Thyroid gland (tissue), 4 donors: ENCODE measurements around the gene SLC25A6. TPM values are rescaled to one million over a fixed set of nuclear protein-coding genes. Genes with fewer than 3 reads are reported as not detected.

Experiments
- DNase-seq, 2 donors: peaks; one replicate each; pipeline ENCODE4 v3.0.0-alpha.2; 2019
- H3K27ac ChIP-seq, 3 donors: fragments of 200-600 bp; sonication (generic); 1 replicate in 2 of 3; 2 replicates in 1 of 3; pipeline ENCODE4 v1.5.1; 2016 to 2019; ENCODE audit warnings: mild to moderate bottlenecking in 1 of 3, moderate library complexity in 1 of 3
- H3K27me3 ChIP-seq: fragments of 200-600 bp; sonication (generic); one replicate; pipeline ENCODE4 v1.5.1; 2019
- H3K36me3 ChIP-seq, 2 donors: fragments of 200-600 bp; sonication (generic); one replicate each; pipeline ENCODE4 v1.5.1; 2016 to 2019
- H3K4me1 ChIP-seq, 2 donors: fragments of 200-600 bp; sonication (generic); one replicate each; pipeline ENCODE4 v1.5.1; 2017 to 2019
- H3K4me3 ChIP-seq, 3 donors: fragments of 200-600 bp; sonication (generic); replicated peaks in 1 of 3; 1 replicate in 2 of 3; 2 replicates in 1 of 3; pipeline ENCODE4 v1.5.1; 2016; ENCODE audit warnings: mild to moderate bottlenecking in 1 of 3
- H3K9me3 ChIP-seq: fragments of 200-600 bp; sonication (generic); one replicate; pipeline ENCODE4 v1.5.1; 2017
- POLR2A ChIP-seq, 2 donors: fragments of 450-650 bp; IDR thresholded peaks; one replicate each; pipeline ENCODE4 v1.6.1; 2017; ENCODE audit warnings: antibody characterized with exemption in 2 of 2, mild to moderate bottlenecking in 2 of 2, moderate library complexity in 1 of 2
- WGBS, 2 donors: methylation state at CpG; one replicate each; pipeline ENCODE4 v1.1.5; 2017; 5-methylcytosine and 5-hydroxymethylcytosine counted together
- intact Hi-C: fragments of 100-400 bp; cut with DNase I; formaldehyde crosslinking; loops from one replicate; pipeline ENCODE4 v1.15.1; 2023
- total RNA-seq, 4 donors: library from RNA; depleted of rRNA; stranded (reverse); fragments of >200 nt; gene quantifications; one replicate each; pipeline ENCODE4 v1.2.3, GENCODE V29; 2016
- TF ChIP-seq, protein P1 (sequence below), 6 experiments: fragments of 200-600 bp in 3 of 6; fragments of 450-650 bp in 3 of 6; sonication (generic) in 3 of 6; IDR thresholded peaks; one replicate each; pipeline ENCODE4 v1.5.1; 2016 to 2019; ENCODE audit warnings: antibody characterized with exemption in 6 of 6, mild to moderate bottlenecking in 2 of 6, inconsistent platforms in 1 of 6, moderate library complexity in 1 of 6

The SLC25A6 gene
- total RNA-seq, 4 donors from 2014 or later: 219 to 397 (median 320) TPM

DNA sequence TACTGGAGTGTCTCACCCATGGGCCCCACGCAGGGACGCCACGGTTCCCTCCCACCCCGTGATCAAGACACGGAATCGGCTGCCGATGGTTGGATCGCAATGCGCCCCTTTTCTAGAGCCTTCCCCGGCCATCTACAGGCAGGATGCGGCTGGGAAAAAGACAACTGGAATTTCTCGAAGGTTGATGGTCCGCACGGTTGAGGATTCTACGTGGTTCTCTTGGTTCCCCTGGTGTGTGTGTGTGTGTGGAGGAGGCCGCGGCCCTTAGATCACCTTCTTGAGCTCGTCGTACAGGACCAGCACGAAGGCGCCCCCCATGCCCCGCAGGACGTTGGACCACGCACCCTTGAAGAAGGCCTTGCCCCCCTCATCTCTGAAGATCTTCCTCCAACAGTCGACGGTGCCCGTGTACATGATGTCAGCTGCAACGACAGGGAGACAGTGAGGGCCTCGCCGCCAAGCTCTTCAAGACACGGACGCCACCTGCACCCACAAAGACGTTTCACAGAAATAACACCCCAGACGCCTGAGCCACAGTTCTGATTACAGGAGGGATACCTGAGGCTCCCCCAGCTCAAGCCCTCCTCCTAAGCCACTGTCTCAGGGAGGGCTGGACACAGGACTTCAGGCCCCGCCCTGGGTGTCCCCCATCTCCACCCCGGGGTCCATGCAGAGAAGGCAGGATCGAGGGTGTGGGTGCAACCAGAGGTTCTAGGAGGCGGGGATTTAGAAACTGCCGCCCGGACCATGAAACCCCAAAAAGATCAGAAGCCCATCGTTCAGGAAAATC is 5.4 kb downstream of the SLC25A6 start:
- H3K9me3 ChIP-seq: no peaks in the 10 kb centered on the region
- no peak for TF ChIP-seq POLR2A (IDR thresholded peaks at IDR 0.05)
- TF ChIP-seq, protein P1, sequence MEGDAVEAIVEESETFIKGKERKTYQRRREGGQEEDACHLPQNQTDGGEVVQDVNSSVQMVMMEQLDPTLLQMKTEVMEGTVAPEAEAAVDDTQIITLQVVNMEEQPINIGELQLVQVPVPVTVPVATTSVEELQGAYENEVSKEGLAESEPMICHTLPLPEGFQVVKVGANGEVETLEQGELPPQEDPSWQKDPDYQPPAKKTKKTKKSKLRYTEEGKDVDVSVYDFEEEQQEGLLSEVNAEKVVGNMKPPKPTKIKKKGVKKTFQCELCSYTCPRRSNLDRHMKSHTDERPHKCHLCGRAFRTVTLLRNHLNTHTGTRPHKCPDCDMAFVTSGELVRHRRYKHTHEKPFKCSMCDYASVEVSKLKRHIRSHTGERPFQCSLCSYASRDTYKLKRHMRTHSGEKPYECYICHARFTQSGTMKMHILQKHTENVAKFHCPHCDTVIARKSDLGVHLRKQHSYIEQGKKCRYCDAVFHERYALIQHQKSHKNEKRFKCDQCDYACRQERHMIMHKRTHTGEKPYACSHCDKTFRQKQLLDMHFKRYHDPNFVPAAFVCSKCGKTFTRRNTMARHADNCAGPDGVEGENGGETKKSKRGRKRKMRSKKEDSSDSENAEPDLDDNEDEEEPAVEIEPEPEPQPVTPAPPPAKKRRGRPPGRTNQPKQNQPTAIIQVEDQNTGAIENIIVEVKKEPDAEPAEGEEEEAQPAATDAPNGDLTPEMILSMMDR (IDR thresholded peaks at IDR 0.05): no peak
- no peaks in the 10 kb centered on the region for H3K27me3 ChIP-seq
- intact Hi-C loops: no loop called here
- H3K36me3 ChIP-seq: peaks cover 58 to 63% of the 10 kb centered on the region in 2 donors
- H3K27ac ChIP-seq: no peak overlapping the region
- 95% methylated on average over 32 to 40 of the region's 41 CpGs for WGBS, 2 donors
- H3K4me3 ChIP-seq: no peak overlapping the region
- DNase-seq: no peak
- H3K4me1 ChIP-seq: peaks cover 16 to 20% of the 10 kb centered on the region in 2 donors

DNA sequence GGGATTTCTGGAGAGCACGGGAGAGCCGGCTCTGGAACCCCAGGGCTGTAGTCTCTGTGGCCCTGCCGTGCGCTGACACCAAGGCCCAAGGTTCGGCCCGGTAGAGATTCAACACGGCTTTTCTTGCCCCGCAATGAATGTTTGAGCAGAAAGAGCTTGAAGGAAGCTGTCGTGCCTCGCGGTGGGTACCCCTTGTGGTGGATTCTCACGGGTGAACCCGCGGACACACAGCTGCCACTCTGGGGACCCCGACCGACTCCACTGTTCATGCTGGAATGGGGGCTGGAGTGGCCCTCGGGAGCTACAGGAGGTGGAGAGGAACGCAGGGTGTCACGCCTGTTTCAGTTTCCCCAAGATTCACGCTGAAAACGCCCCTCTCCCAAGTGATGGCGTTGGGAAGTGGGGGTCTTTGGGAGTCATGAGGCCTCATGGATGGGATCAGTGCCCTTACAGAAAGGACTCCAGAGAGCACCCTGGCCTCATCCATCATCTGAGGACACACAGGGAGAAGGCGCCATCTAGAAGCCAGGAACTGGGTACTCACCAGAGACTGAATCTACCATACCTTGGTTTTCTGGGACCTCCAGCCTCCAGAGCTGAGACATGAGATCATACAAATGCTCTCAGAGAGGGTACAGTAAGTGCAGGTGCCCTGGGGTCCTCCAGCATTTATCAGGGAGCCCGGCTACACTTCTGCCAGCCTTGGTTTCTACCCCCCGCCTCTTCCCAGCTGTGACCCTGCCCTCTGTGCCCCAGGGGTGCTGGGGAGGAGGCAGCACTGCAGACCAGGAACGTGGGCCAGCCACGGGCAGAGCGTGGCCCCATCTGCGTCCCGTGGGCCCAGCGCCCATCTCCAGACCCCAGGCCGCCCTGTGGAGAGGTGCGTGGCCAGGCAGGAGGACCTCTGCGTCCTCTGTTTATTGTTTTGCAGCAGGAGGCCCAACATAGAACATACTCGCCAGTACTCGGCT is 6.4 kb downstream of the SLC25A6 start:
- Histone ChIP-seq H3K9me3 (no peaks in the 10 kb centered on the region), H3K27ac (no peak overlapping the region), H3K27me3 (no peaks in the 10 kb centered on the region), H3K4me1 (peaks cover 10 to 14% of the 10 kb centered on the region in 2 donors), H3K4me3 (no peak overlapping the region), H3K36me3 (peaks cover 56 to 63% of the 10 kb centered on the region in 2 donors)
- no peak for DNase-seq
- no peak for TF ChIP-seq POLR2A (IDR thresholded peaks at IDR 0.05)
- TF ChIP-seq, protein P1 (IDR thresholded peaks at IDR 0.05): no peak
- intact Hi-C loops: no loop called here
- WGBS, 2 donors: 94 to 95% methylated on average over 34 to 36 of the region's 36 CpGs

DNA sequence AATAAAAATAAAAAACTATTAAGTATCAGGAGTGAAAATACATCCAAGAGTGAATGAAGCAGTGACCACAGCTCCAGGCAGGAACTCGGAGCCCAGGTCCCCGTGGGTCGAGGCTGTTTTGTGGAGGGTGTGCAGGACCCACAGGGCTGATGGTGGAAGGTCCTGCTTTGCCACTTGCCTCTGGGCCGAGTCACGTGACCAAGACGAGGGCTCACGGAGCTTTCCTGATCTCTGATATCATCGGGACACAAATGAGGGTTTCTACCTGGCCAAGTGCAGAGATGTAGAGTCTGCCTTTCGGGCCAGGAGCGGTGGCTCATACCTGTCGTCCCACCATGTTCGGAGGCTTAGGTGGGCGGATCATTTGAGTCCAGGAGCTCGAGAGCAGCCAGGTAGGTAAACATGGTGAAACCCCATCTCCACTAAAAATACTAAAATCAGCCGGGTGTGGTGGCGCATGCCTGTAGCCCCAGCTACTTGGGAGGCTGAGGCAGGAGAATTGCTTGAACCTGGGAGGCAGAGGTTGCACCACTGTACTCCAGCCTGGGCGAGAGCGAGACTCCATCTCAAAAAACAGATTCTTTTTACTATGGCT is 7.2 kb downstream of the SLC25A6 start:
- DNase-seq: no peak

DNA sequence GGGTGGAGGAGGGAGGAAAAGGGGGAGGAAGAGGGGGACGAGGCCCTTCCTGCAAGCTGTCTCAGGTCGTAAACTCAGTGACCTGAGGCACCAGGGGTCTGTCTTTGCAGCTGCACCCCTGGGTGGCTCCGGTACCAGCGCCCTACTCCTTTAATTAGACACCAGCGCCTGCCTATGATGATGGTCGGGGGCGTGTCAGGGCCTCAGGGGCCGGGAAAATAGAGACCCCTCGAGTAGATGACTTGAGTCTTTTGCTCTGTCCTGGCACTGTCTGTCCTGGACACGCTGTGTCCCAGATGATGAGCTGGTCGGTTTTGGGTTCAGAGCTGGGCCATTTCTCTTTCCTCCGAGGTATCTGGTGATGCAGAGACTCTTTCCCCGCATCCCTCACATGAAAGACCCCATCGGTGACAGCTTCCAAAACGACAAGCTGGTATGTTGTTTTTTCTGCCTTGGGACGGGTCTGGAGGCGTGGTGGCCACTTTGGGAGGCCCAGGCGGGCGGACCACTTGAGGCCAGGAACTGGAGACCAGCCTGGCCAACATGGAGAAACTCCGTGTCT is 11.2 kb downstream of the SLC25A6 start:
- H3K9me3 ChIP-seq: no peaks in the 10 kb centered on the region
- H3K4me1 ChIP-seq: no peaks in the 10 kb centered on the region
- TF ChIP-seq POLR2A (IDR thresholded peaks at IDR 0.05): no peak
- TF ChIP-seq, protein P1 (IDR thresholded peaks at IDR 0.05): no peak
- H3K4me3 ChIP-seq: no peak overlapping the region
- no peaks in the 10 kb centered on the region for H3K27me3 ChIP-seq
- intact Hi-C loops: no loop called here
- peaks cover 8 to 17% of the 10 kb centered on the region in 2 donors for H3K36me3 ChIP-seq
- DNase-seq: no peak
- H3K27ac ChIP-seq: no peak overlapping the region
- 54 to 63% methylated on average over 20 of the region's 20 CpGs for WGBS, 2 donors

More for the DNA sequence above, 7.2 kb downstream of the SLC25A6 start:
- Histone ChIP-seq H3K4me1 (peaks cover 2 to 9% of the 10 kb centered on the region in 2 donors), H3K27ac (no peak overlapping the region), H3K36me3 (peaks cover 48 to 57% of the 10 kb centered on the region in 2 donors), H3K9me3 (no peaks in the 10 kb centered on the region), H3K4me3 (no peak overlapping the region), H3K27me3 (no peaks in the 10 kb centered on the region)
- 93 to 94% methylated on average over 18 of the region's 18 CpGs for WGBS, 2 donors
- intact Hi-C loops: no loop called here
- TF ChIP-seq POLR2A (IDR thresholded peaks at IDR 0.05): no peak
- TF ChIP-seq, protein P1 (IDR thresholded peaks at IDR 0.05): no peak
